Activated CD8-positive, alpha-beta memory T cell treated with anti-CD3 and anti-CD28 coated beads, Interleukin-2, amount 10 ng/mL, durations not matched to agents 7 days and 5 days (primary cell): ENCODE data around the gene WTAP. TPM values are rescaled to one million over a fixed set of nuclear protein-coding genes. Genes with fewer than 3 reads are reported as not detected.
A peak's percentile ranks its signal among the peaks of the same experiment; 100 is the strongest.
"Not testable (repeated sequence)": the region's sequence is repeated elsewhere in the genome, so short reads cannot be mapped to it uniquely, and the experiment has no call there.

Source experiments
- ATAC-seq: fragments of 150-1000 bp; cut with Tn5 transposase; one replicate; pipeline ENCODE4 v1.10.0; 2021; ENCODE audit warnings: moderate library complexity
- CTCF ChIA-PET: fragments of 350-600 bp; sonication (Branson Sonifier 250); formaldehyde crosslinking; loops from one replicate; lab custom pipeline; 2021; ENCODE audit warnings: antibody characterized with exemption; lab: Charles Lee
- DNase-seq: peaks from one replicate; pipeline ENCODE4 v3.0.0-alpha.2; 2020
- H3K27ac Mint-ChIP-seq: one replicate; pipeline ENCODE4 v1.8.0; 2021; ENCODE audit warnings: mild to moderate bottlenecking, mixed read lengths
- H3K27me3 Mint-ChIP-seq: one replicate; pipeline ENCODE4 v1.8.0; 2021; ENCODE audit warnings: mixed read lengths
- H3K36me3 Mint-ChIP-seq: one replicate; pipeline ENCODE4 v1.8.0; 2021; ENCODE audit warnings: mild to moderate bottlenecking, mixed read lengths
- H3K4me1 Mint-ChIP-seq: one replicate; pipeline ENCODE4 v1.8.0; 2021; ENCODE audit warnings: mixed read lengths
- H3K4me3 Mint-ChIP-seq: one replicate; pipeline ENCODE4 v1.8.0; 2021; ENCODE audit warnings: mild to moderate bottlenecking, moderate library complexity, mixed read lengths
- H3K9me3 Mint-ChIP-seq: one replicate; pipeline ENCODE4 v1.8.0; 2022; ENCODE audit warnings: low read depth, mixed read lengths
- total RNA-seq, 2 experiments: library from RNA; stranded (reverse); gene quantifications; one replicate each; pipeline ENCODE4 v1.2.3, GENCODE V29; 2021

WTAP gene
- total RNA-seq, 2 experiments from 2014 or later: 103 to 128 TPM

GRCh38 chr6:159790149-159790955 lies 63.0 kb downstream of the WTAP start, which contains the start of gene MRPL18:
Gene MRPL18, plus strand, starts transcription at chr6:159790467. Its CDS starts 121 bp downstream, at chr6:159790588.
- DNase-seq (peak; percentile 95), ATAC-seq (peak; percentile 84)
- no peaks in the 10 kb centered on the region for H3K27me3 Mint-ChIP-seq

DNA sequence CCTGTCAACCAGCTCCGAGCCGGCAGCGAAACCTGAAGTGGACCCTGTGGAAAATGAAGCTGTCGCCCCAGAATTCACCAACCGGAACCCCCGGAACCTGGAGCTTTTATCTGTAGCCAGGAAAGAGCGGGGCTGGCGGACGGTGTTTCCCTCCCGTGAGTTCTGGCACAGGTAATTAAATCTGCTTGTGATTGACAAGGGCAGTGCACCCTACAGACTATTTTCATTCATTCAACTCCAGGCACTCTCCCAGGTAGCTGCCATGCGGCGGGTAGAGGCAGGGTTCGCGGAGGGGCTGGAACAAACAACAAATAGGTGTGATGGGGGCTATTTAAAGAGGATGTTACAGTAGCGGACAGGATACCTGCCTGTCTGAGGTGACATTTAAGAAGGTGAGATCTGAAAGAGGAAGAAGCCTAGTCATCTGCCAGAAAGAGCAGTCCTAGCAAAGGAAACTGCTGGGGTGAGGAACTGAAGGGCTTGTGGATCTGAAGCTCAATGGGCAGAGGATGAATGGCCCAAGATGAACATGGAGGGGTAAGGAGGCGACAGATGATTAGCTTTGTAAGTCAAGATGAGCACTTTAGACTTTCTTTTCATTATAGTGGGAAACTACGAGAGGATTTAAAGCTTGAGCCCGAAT lies 63.8 kb downstream of the WTAP start:
- H3K27ac Mint-ChIP-seq: peak overlapping the region; percentile 97
- H3K36me3 Mint-ChIP-seq: peaks cover 55% of the 10 kb centered on the region
- peak overlapping the region; percentile 95 for H3K4me3 Mint-ChIP-seq
- CTCF ChIA-PET: interaction anchor here (0.9 to 3.6 kb wide), 9 partner anchors 9 to 185 kb away, joined by 3 to 19 read pairs (median 4); partner anchors contain the start of genes PNLDC1, SOD2 and WTAP
- H3K9me3 Mint-ChIP-seq: no peaks in the 10 kb centered on the region
- ATAC-seq: no peak
- DNase-seq: no peak
- H3K4me1 Mint-ChIP-seq: peaks cover 49% of the 10 kb centered on the region
- H3K27me3 Mint-ChIP-seq: no peaks in the 10 kb centered on the region

More at GRCh38 chr6:159790149-159790955, 63.0 kb downstream of the WTAP start, which contains the start of gene MRPL18:
- CTCF ChIA-PET: interaction anchor here (1.0 to 3.6 kb wide), 11 partner anchors 10 to 672 kb away, joined by 3 to 19 read pairs (median 6); partner anchors contain the start of genes PNLDC1, SOD2 and WTAP
- peak within 1 kb of the TSS; percentile 95 for H3K4me3 Mint-ChIP-seq
- peaks cover 59% of the 10 kb centered on the region for H3K36me3 Mint-ChIP-seq
- peak within 1 kb of the TSS; percentile 97 for H3K27ac Mint-ChIP-seq
- peaks cover 54% of the 10 kb centered on the region for H3K4me1 Mint-ChIP-seq
- H3K9me3 Mint-ChIP-seq: no peaks in the 10 kb centered on the region

GRCh38 chr6:159794976-159795375 lies 67.7 kb downstream of the WTAP start:
- not testable (repeated sequence) for H3K9me3 Mint-ChIP-seq, H3K27ac Mint-ChIP-seq, H3K27me3 Mint-ChIP-seq, H3K4me3 Mint-ChIP-seq, DNase-seq, ATAC-seq
- H3K36me3 Mint-ChIP-seq: peaks cover 52% of the 10 kb centered on the region
- peaks cover 39% of the 10 kb centered on the region for H3K4me1 Mint-ChIP-seq
- CTCF ChIA-PET: interaction anchor here (1.8 kb wide), 1 partner anchor 103 kb away, joined by 6 read pairs; no protein-coding TSS in a partner anchor

DNA sequence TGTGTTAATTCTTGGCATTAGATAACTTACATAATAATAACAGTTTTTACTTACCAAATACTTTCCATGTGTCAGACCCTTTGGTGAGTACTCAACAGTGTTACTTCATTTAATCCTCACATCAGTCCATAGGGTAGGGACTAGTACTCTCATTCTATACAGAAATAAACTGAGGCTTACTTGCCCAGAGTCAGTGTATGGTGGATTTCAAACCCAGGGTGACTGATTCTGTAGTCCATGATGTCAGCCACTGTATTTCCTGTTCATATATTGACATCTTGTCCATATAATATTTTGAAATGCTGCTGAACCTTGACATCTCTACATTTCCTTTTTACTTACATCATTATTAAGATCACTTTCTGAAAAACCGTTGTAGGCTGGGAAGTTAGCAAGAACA lies 70.2 kb downstream of the WTAP start:
- H3K4me1 Mint-ChIP-seq: peaks cover 25% of the 10 kb centered on the region
- H3K27me3 Mint-ChIP-seq: no peaks in the 10 kb centered on the region
- no peak overlapping the region for H3K4me3 Mint-ChIP-seq
- CTCF ChIA-PET: no interaction called here
- no peaks in the 10 kb centered on the region for H3K9me3 Mint-ChIP-seq
- no peak for DNase-seq
- no peak overlapping the region for H3K27ac Mint-ChIP-seq
- H3K36me3 Mint-ChIP-seq: peaks cover 37% of the 10 kb centered on the region
- ATAC-seq: peak; percentile 27

DNA sequence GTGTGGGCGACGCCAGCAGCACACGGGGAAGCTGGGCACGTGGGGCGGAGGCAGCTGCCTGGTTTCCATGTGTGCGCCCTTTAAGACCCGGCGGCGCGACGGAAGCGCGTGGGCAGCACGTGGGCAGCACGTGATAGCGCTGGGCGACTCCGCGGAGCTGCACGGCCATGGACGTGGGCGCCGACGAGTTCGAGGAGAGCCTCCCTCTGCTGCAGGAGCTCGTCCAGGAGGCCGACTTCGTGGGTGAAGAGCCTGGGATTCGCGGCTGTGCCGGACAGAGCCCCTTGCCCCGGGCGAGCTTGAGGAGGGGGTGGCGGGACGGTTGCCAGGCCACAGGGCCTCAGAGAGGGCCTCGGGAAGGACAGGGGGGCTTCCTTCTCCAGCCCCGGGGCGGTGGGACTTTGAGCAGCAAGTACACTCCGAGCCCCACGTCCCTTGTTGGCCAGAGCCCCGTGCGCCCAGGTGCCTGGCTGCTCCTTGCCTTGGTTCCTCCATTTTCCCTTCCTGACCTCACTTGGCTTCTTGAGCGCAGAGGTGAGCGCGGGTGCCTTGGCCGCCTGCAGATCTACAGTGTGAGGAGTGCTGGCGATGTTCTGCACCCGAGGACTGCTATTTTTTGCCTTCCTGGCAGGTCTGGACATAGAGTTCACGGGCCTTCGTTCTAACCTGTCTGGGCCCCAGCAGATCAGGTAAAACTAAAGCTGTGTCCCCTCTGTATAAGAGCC lies 73.0 kb downstream of the WTAP start, which contains the start of gene PNLDC1:
Gene PNLDC1 (plus strand): TSS at position 136 of the 725 bp plus-strand sequence. CDS start 32 bp downstream, at position 168.
- Mint-ChIP-seq H3K36me3 (peaks cover 21% of the 10 kb centered on the region), H3K27me3 (no peaks in the 10 kb centered on the region), H3K27ac (peak within 1 kb of the TSS; percentile 6), H3K4me1 (peaks cover 10% of the 10 kb centered on the region), H3K9me3 (no peaks in the 10 kb centered on the region), H3K4me3 (no peak within 1 kb of the TSS)
- no peak for DNase-seq
- CTCF ChIA-PET: interaction anchor here (1.5 kb wide), 1 partner anchor 9 kb away, joined by 3 read pairs; no protein-coding TSS in a partner anchor
- ATAC-seq: no peak

- H3K9me3 Mint-ChIP-seq: no peaks in the 10 kb centered on the region
- DNase-seq (no peak), ATAC-seq (no peak)
- no peak overlapping the region for H3K27ac Mint-ChIP-seq
- peaks cover 8% of the 10 kb centered on the region for H3K4me1 Mint-ChIP-seq
- H3K36me3 Mint-ChIP-seq: peaks cover 19% of the 10 kb centered on the region
- CTCF ChIA-PET: no interaction called here
- no peak overlapping the region for H3K4me3 Mint-ChIP-seq
- no peaks in the 10 kb centered on the region for H3K27me3 Mint-ChIP-seq
Measured at GRCh38 chr6:159801935-159802334, 74.6 kb downstream of the WTAP start.

GRCh38 chr6:159804504-159804903 lies 77.2 kb downstream of the WTAP start:
- H3K27me3 Mint-ChIP-seq: no peaks in the 10 kb centered on the region
- CTCF ChIA-PET: no interaction called here
- DNase-seq (no peak), ATAC-seq (no peak)
- peaks cover 2% of the 10 kb centered on the region for H3K36me3 Mint-ChIP-seq
- no peaks in the 10 kb centered on the region for H3K9me3 Mint-ChIP-seq
- no peak overlapping the region for H3K4me3 Mint-ChIP-seq
- H3K4me1 Mint-ChIP-seq: peaks cover under 1% of the 10 kb centered on the region
- no peak overlapping the region for H3K27ac Mint-ChIP-seq

DNA sequence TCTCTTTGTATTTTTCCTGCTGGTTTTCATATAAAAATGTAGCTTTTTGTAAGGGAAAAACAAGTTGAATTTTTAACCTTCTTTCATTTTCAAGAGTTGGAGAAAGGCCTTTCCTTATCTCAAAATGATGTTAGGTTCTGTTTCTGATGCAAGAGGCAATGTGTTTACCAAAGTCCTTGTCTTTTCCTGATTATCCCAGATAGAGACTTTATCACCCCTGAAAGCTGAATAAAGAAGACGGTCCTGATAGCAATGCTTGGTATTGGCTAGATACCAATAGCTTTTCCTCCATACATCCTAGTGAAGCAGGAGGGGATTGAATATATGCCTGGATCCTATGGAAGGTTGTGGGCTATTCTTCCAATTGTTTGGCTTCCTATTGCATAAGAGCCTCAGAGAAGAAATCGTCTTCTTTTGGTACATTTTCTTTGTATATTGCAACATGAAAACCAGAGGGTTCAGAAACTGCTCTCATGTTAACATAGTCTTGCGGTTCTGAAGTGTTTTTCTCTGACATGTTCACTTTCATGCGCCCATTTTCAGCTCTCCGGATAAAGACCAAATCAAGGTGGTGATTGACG lies 78.2 kb downstream of the WTAP start:
- CTCF ChIA-PET: interaction anchor here (1.7 to 1.9 kb wide), 2 partner anchors 14 to 114 kb away, joined by 3 to 6 read pairs; no protein-coding TSS in a partner anchor
- H3K27ac Mint-ChIP-seq: no peak overlapping the region

More for the DNA sequence above, 78.2 kb downstream of the WTAP start:
- no peaks in the 10 kb centered on the region for H3K36me3 Mint-ChIP-seq
- H3K27me3 Mint-ChIP-seq: no peaks in the 10 kb centered on the region
- DNase-seq (no peak), ATAC-seq (no peak)
- H3K4me3 Mint-ChIP-seq: no peak overlapping the region
- peaks cover 2% of the 10 kb centered on the region for H3K4me1 Mint-ChIP-seq
- H3K9me3 Mint-ChIP-seq: no peaks in the 10 kb centered on the region

Other genes with a start within 250 kb of the WTAP start
- gene SOD2, start 34.3 kb upstream of the WTAP start, total RNA-seq: 10 to 100 TPM; 47.8 to 50.2 TPM
- gene ACAT2, start 34.5 kb downstream of the WTAP start, total RNA-seq: 100 to 1,000 TPM in 1 of 2 experiments, 10 to 100 TPM in 1; 95.4 to 128 TPM
- gene TCP1, start 62.1 kb downstream of the WTAP start, total RNA-seq: 100 to 1,000 TPM; 239 to 320 TPM
- 10 to 100 TPM; 74.4 to 87.0 TPM for gene MRPL18, start 63.0 kb downstream of the WTAP start, total RNA-seq
- gene PNLDC1, start 72.8 kb downstream of the WTAP start, total RNA-seq: 1 to 10 TPM in 1 of 2 experiments, under 1 TPM in 1; 0.75 to 1.4 TPM
- gene MAS1, start 163.5 kb downstream of the WTAP start, total RNA-seq: not detected
- 10 to 100 TPM; 74.5 to 83.1 TPM for gene IGF2R, start 241.6 kb downstream of the WTAP start, total RNA-seq